GM18520 (cell line): ENCODE data around the gene TRAM2.

Experiments used
- ATAC-seq: cut with Tn5 transposase; IDR thresholded peaks from one replicate; pipeline ENCODE4 v1.9.1; 2021; ENCODE audit not compliant: unreplicated experiment

The TRAM2 gene, protein sequence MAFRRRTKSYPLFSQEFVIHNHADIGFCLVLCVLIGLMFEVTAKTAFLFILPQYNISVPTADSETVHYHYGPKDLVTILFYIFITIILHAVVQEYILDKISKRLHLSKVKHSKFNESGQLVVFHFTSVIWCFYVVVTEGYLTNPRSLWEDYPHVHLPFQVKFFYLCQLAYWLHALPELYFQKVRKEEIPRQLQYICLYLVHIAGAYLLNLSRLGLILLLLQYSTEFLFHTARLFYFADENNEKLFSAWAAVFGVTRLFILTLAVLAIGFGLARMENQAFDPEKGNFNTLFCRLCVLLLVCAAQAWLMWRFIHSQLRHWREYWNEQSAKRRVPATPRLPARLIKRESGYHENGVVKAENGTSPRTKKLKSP

GRCh38 chr6:52577022-52577777 is at the start of gene TRAM2:
TSS of gene TRAM2 (minus strand) at chr6:52577060. CDS start at chr6:52576915, 145 bp downstream.
- peak; percentile 41 for ATAC-seq

GRCh38 chr6:52622810-52623209 is 46.0 kb upstream of the TRAM2 start:
- no peak for ATAC-seq

DNA sequence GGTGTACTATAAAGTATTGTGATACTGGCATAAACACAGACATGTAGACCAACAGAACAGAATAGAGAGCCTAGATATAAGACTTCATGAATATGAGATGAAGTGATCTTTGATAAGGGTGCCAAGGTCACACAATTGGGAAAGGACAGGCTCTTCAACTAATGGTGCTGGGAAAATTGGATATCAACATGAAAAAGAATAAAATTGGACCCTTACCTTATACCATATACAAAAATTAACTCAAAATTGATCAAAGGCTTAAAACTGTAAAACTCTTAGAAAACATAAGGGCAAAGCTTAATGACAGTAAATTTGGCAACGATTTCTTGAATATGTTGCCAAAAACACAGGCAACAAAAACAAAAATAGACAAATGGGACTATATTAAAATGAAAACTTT is 44.8 kb upstream of the TRAM2 start:
- no peak for ATAC-seq

GRCh38 chr6:52620906-52621190 is 44.0 kb upstream of the TRAM2 start:
- no peak for ATAC-seq

DNA sequence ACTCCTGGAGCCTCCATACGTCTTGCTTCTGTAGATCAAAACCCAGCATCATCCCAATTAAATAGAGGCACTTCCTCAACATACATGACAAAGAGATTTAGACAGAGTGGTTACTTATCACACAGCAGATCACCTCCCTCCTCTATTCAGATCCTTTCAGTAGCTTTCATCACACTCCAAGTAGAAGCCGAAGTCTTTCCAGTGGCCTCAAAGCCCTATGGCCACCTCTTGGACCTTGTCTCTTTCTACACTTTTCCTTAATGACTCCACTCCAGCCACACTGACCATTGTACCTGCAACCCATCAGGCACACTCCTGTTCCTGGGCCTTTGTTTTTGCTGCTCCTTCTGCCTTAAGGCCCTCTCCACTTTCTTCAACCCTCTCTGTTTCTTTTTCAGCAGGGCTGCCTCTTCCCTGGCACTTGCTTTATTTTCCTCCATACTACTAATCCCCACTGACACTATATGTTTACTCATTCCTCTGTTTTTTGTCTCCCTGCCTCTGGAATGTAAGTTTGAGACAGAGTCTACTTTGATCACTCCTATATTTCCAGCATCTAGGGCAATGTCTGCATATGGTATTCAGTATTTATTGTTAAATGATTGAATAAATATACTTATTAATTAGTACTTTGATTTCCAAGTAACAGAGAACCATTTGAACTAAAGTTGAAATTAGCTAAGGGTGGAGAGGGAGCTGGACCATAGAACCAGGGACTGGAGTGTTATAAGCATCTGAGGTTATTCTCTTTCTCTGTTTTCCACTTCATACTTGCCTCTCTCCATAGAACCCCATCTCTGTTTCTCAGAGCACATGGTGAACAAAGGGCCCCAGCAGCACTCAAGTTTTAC is 43.4 kb upstream of the TRAM2 start:
- ATAC-seq = no peak

DNA sequence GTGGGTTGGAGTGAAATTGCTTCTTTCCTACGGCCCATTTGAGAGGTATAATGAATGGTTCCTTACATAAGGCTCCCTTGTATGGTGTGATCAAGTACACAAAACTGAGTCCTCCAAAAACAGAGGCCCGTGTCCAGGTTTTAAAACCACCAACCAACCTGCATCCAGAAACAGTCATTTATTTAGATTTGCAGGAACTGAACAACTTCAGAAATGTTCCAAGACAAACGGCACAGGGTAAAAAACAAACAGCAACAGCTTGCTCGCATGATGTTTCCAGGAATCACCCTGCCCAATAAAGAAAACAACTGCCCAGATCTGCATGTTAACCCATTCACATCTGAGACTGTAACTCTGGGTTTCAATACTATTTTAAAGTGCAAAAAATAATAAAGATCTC is 40.2 kb upstream of the TRAM2 start:
- ATAC-seq = no peak

DNA sequence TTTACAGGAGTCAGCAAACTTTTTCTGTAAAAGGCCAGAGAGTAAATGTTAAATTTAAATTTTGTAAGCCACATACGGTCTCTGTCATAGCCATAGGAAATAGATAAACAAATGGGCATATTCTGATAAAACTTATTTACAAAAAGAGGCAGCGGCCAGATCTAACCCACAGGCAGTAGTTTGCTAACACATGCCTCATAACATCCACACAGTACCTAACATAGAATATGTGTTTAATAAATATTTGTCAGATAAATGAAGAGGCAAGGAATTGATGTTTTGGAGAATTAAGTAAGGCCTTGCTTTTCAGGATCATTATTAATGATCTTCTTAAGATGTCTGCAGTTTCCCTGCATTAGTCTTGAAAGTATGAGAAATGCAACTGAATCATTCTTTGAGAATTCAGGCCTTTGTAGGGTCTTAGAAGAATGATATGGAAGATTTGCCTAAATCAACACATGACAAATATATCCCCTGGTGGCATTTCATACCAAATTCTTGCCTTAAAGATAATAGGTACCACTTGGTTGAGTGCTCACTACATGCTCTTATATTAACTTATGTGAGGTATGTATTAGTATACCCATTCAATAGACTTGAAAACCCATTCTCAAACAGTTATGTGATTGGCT is 39.3 kb upstream of the TRAM2 start:
- ATAC-seq = no peak

- no peak for ATAC-seq
Measured at GRCh38 chr6:52612336-52613054, 35.6 kb upstream of the TRAM2 start.

DNA sequence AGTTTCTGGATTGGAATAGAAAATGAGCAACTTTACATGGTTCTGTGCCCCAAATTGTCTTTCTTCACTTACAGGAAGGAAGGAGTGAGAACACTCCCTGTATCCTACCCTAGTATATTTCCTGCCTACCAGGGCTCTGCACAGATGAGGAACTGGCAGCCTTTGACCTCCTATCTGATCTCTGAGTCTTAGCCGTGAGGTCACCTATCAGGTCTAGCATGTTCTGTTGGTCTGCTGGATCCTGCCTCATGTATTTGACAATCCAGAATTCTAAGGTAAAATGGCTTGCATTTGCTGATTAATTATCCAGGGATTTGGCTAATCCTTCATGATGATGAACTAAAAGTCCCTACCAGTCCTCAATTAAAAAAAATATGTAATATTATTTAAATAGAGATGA is 35.0 kb upstream of the TRAM2 start:
- no peak for ATAC-seq

- no peak for ATAC-seq
Measured at GRCh38 chr6:52610745-52611355, 34.0 kb upstream of the TRAM2 start.

DNA sequence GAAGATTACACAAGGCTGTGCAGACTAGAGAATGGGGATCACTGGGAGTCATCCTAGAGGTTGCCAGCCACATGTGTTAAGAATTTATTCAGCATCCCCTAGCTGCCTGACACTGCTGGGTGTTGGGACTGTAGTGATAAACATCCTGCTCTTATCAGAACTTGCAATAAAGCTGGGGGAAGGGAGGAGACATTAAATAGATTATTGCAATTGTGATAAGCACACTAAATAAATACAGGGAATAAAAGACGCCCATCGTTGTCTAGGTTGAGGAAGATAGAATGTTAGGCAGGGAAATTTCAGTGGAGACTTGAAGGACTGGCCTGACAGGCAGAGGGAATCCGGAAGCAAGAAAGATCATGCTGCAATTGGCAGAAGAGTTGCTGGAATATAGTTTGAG is 33.2 kb upstream of the TRAM2 start:
- ATAC-seq = no peak

GRCh38 chr6:52605610-52606185 is 28.8 kb upstream of the TRAM2 start:
- ATAC-seq = no peak

DNA sequence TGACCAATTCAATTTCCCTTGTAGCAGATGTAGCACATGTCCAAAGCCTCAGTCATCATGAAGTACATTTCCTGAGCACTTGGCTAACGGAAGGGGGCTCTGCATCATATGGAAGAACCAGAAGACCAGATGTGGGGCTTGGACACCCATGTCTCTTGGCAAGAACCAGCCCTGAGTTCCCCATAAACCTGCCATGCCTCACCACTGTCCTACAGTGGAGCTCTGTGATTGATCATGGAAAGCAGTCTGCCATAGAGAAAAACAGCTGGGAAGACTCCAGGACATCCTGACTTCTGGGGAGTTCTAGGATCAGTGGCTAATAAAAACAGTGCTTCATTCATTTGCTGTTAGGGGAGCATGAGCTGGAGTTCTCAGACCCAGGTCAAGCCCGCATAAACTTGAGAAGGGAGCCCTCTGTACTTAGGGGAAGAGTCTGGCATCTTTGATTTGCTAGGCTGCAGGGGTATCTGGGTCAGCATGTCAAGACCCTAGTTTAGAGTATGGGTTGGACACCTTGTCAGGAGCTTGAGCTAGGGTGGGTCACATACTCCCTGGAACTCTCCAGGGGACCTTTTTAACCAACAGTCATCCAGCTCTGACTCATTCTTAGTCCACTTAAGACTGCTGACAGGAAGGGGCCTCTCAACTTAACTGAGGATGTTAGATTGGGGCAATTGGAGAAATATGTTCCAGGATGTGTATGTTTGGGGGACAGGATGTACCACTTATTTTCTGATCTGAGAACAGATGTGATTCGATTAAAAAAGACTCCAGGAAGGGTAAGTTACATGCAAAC is 26.3 kb upstream of the TRAM2 start:
- no peak for ATAC-seq

DNA sequence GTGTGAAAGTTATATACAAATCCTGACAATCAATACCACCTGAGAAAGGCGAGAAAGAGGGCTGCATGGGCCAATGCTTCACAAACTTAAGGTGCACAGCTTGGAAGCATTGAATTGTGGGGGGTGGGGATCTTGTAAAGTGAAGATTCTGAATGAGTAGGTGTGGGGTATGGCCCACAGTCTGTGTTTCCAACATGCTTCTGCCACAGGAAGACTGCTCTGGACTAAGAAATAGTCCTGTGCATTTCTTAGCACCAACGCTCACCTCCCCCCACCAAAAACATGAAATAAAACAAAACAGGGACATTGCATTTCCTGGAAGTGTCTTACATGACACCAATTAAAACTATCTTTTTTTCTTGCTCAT is 21.9 kb upstream of the TRAM2 start:
- ATAC-seq = no peak

DNA sequence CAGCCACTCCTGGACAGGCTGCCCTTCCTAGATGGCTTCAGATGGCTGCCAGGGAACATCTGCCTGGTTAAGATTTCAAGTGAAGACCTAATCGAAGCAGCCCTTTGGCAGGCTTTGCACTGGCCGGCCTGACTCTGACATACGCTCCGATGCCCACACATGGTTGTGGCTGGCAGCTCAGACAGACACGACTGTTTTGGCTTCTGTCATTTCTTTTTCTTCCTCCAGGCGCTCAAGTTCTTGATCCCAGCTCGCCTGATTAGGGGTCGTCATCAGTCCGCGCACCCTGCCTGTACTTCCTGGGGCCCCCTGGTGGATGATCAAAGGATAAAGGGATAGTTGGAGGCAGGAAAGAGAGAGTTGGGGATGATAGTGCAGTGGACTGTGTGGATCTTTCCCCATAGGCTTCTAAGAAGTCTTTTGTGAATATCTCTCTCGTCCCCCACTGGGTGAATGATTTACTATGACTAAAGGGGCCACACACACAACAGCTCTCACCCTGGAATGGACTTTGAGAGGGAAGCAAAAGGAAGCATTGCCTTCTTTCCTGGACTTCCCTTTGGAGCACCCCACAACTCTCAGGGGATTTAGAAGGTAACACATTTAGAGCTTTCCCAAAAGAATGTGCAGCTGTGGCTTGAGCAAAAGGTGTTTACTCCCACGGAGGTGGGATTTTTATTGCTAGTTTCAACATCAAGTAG is 21.4 kb upstream of the TRAM2 start:
- ATAC-seq = no peak

DNA sequence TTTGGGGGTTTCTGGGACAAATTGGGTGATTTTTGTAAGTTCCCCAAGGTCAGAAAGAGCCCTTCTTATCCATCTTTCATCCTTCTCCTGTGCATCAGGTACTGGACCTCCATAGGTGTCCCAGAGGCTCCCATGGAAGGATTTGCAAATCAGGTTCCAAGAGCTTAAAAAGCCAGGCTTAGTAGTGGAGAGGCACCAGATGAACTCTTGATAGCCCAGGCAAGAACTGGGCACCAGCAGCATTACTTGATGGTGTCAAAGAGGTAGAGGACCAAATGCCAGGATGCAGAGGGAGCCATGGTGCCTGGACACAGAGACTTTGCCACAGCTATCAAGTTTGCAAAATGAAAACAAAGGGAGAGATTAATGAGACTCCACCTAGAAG is 20.9 kb upstream of the TRAM2 start:
- no peak for ATAC-seq

DNA sequence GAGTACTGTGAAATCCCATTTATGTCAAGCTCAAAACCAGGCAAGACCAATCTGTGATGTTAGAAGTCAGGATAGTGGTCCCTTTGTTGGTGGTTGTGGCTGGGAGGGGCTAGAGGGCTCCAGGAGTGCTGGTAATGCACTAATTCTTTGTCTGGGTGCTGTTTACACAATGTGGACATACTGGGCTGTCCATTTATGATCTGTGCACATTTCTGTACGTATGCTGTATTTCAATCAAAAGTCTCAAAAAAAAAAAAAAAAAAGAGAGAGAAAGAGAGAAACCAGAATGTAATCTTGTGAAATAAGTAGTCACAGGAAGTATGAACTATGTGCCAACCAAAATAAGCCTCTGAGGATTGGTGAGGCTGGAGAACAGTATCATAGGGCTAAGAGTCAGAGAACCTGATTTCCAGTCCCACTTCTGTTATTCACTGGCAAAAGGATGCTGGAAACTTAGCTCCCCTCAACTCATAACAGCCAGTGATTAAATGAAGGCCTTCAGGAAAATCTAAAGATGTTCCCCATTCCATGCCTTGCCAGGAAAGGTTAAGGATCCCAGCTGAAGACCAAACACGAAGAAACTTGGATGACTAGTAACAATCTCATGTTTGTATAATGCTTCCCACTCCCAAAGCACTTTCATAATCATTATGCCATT is 19.6 kb upstream of the TRAM2 start:
- no peak for ATAC-seq

GRCh38 chr6:52595796-52596130 is 18.9 kb upstream of the TRAM2 start:
- ATAC-seq = no peak
